GM10266 (cell line): ENCODE data around the gene PSRC1.

Experiments used
- DNase-seq: peaks from one replicate; pipeline ENCODE4 v3.0.0; 2012; ENCODE audit errors: extremely low spot score
- TF ChIP-seq, protein P1 (sequence below): IDR thresholded peaks from 2 replicates; pipeline ENCODE4 v1.5.1; 2012; ENCODE audit warnings: mild to moderate bottlenecking, low read depth; ENCODE audit not compliant: control insufficient read depth, insufficient read depth; ENCODE audit errors: missing control alignments

The PSRC1 gene

GRCh38 chr1:109270623-109271317 is 12.2 kb downstream of the PSRC1 start:
- TF ChIP-seq, protein P1, sequence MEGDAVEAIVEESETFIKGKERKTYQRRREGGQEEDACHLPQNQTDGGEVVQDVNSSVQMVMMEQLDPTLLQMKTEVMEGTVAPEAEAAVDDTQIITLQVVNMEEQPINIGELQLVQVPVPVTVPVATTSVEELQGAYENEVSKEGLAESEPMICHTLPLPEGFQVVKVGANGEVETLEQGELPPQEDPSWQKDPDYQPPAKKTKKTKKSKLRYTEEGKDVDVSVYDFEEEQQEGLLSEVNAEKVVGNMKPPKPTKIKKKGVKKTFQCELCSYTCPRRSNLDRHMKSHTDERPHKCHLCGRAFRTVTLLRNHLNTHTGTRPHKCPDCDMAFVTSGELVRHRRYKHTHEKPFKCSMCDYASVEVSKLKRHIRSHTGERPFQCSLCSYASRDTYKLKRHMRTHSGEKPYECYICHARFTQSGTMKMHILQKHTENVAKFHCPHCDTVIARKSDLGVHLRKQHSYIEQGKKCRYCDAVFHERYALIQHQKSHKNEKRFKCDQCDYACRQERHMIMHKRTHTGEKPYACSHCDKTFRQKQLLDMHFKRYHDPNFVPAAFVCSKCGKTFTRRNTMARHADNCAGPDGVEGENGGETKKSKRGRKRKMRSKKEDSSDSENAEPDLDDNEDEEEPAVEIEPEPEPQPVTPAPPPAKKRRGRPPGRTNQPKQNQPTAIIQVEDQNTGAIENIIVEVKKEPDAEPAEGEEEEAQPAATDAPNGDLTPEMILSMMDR, result no peak
- DNase-seq, result no peak

DNA sequence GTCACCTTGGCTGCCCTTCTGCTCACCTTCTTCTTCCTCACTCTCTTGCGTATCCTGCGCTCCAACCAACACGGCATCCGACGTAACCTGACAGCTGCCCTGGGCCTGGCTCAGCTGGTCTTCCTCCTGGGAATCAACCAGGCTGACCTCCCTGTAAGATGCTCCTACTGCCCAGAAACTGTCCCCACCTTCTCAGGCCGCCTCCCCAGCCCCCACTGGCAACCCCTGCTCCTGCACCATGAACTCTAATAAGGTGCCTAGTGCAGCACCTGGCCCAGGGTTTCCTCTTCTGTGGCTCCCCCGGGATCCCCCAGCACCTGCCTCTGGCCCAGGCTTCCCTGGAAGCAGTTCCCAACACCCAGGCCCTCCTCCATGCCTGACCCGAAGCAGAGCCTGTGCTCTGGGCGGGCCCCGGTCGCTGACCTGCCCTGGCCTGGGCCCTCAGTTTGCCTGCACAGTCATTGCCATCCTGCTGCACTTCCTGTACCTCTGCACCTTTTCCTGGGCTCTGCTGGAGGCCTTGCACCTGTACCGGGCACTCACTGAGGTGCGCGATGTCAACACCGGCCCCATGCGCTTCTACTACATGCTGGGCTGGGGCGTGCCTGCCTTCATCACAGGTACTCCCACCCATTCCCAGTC is 12.8 kb downstream of the PSRC1 start:
- TF ChIP-seq, protein P1, result no peak
- no peak for DNase-seq

DNA sequence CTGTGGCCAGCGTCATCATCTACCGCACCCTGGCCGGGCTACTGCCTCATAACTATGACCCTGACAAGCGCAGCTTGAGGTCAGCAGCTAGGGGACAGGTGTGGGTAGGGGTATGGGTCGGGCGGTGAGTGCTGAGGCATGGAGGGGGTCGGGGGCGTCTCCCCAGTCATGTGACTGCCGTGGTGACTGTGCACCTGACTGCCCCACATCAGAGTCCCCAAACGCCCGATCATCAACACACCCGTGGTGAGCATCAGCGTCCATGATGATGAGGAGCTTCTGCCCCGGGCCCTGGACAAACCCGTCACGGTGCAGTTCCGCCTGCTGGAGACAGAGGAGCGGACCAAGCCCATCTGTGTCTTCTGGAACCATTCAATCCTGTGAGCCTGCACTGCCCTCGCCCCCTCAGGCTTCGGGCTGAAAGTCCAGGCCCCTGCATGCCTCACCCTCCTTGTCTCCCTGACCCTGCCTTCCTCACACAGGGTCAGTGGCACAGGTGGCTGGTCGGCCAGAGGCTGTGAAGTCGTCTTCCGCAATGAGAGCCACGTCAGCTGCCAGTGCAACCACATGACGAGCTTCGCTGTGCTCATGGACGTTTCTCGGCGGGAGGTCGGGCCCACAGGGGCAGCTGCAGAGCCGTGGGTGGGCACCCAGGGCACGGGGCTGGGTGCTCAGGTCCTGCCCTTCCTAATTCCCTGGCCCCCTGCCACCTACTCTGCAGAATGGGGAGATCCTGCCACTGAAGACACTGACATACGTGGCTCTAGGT is 13.5 kb downstream of the PSRC1 start:
- DNase-seq, result no peak

GRCh38 chr1:109268431-109269211 is 14.3 kb downstream of the PSRC1 start:
- no peak for DNase-seq
- TF ChIP-seq, protein P1, result no peak

More for the DNA sequence above, 13.5 kb downstream of the PSRC1 start:
- TF ChIP-seq, protein P1, result no peak

DNA sequence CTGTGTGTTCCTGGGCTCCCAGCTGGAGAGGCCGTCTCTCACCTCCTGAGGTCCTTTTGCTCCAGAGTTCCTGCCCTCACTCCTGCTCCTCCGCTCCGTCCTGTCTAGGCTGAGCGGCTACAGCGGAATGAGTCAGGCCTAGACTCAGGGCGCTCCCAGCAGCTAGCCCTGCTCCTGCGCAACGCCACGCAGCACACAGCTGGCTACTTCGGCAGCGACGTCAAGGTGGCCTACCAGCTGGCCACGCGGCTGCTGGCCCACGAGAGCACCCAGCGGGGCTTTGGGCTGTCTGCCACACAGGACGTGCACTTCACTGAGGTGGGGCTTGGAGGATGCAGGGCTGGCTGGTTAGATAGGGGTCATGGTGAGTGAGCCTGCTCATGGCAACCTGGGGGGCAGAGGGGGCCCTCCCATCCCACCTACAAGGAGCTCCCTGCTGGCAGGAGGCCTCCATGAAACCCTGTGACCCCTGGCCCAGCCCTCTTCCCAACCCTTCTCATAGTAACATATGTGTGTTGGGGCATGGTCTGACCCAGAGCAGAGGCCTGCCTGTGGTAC is 15.1 kb downstream of the PSRC1 start:
- TF ChIP-seq, protein P1, result no peak
- DNase-seq, result no peak

GRCh38 chr1:109266965-109267364 is 16.0 kb downstream of the PSRC1 start:
- TF ChIP-seq, protein P1, result no peak
- DNase-seq, result no peak
